K562 (cell line): ENCODE data around the gene LTA4H. TPM values are rescaled to one million over a fixed set of nuclear protein-coding genes. Genes with fewer than 3 reads are reported as not detected.

Experiments used
- CBX3 ChIP-seq, 2 experiments: IDR thresholded peaks; 1 replicate in 1 of 2; 2 replicates in 1 of 2; pipeline ENCODE4 v1.6.1; 2012; ENCODE audit warnings: inconsistent platforms in 2 of 2, low read length in 2 of 2, borderline replicate concordance in 1 of 2, control low read depth in 1 of 2
- DEAF1 ChIP-seq: fragments of 450-650 bp; formaldehyde crosslinking; IDR thresholded peaks from 2 replicates; pipeline ENCODE4 v1.4.0; 2020; ENCODE audit warnings: mild to moderate bottlenecking, moderate library complexity
- HIVEP1 ChIP-seq: fragments of 250-450 bp; sonication (Bioruptor Pico); IDR thresholded peaks from 2 replicates; pipeline ENCODE4 v1.4.0; 2020; ENCODE audit warnings: mild to moderate bottlenecking
- RAD21 ChIP-seq, 2 experiments: fragments of 250-450 bp in 1 of 2; fragments of 450-650 bp in 1 of 2; sonication (Bioruptor Pico) in 1 of 2; formaldehyde crosslinking in 1 of 2; IDR thresholded peaks in 1 of 2; conservative IDR thresholded peaks in 1 of 2; 2 replicates each; pipeline versions ENCODE4 v1.4.0 to v1.8.0; 2020 to 2022; ENCODE audit warnings: mild to moderate bottlenecking in 2 of 2, moderate library complexity in 1 of 2
- ZNF140 ChIP-seq: fragments of 250-450 bp; sonication (Bioruptor Pico); IDR thresholded peaks from 2 replicates; pipeline ENCODE4 v1.8.0; 2021; ENCODE audit warnings: moderate library complexity, mild to moderate bottlenecking, inconsistent platforms
- polyA plus RNA-seq, 8 experiments: library from polyadenylated mRNA; depleted of rRNA in 4 of 8; stranded (reverse) in 5 of 8; unstranded in 3 of 8; fragments of >200 nt; fragmentation: Nextera tagmentation in 2 of 8; fragmentation: Illumina TruSeq in 1 of 8; extraction: Ambion mirVana in 2 of 8; extraction: Trizol in 1 of 8; gene quantifications; 2 replicates each; pipeline versions ENCODE4 v1.2.1 to v1.2.3, GENCODE V29; 2011 to 2014; ENCODE audit warnings: inconsistent platforms in 1 of 8, missing spikeins in 1 of 8
- total RNA-seq, 7 experiments: library from RNA; depleted of rRNA in 6 of 7; stranded (reverse); fragments of >200 nt in 6 of 7; fragmentation: Illumina TruSeq in 2 of 7; extraction: Trizol in 2 of 7; gene quantifications; 2 replicates each; pipeline versions ENCODE4 v1.2.1 to v1.2.3, GENCODE V29; 2011 to 2021; ENCODE audit warnings: low replicate concordance in 1 of 7
- TF ChIP-seq, protein P1 (sequence below), 2 experiments: fragments of 450-650 bp; formaldehyde crosslinking in 1 of 2; IDR thresholded peaks; 2 replicates each; pipeline versions ENCODE4 v1.4.0 to v1.6.1; 2014 to 2020; ENCODE audit warnings: mild to moderate bottlenecking in 2 of 2, borderline replicate concordance in 1 of 2, low read depth in 1 of 2

Gene LTA4H
- total and polyA plus RNA-seq, 9 of the 15 experiments (the other 6 are each of a cell fraction or from before 2014, with no cell fraction given) = 25.2 to 58.1 (median 40.5) TPM

DNA sequence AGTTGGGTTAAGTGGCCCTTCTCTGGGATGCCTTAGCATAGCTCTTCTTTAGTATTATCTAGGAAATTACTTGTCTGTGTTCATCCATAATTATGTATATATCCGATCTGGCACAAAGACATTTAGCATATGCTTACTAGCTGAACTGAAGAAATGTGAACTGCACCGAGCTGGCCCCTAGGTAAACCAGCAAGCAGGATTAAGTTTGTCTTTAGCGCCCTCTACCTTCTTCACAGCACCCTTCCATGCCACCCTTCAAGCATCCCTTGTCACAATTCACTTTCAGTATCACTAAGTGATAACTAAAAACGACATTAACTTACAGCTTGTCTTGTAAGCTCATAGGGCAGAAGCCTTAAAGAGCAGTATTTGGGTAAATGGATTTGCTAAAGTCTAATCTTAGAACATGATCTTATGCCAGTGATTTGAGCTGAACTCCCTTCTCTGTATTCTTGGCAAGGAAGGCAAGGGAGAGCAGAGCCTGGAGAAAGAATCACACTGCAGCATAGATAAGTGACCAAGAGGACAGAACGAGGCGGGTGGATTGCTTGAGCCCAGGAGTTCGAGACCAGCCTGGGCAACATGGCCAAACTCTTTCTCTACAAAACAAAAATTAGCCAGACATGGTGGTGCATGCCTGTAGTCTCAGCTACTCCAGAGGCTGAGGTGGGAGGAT, 36.6 kb downstream of the LTA4H start (continued):
- TF ChIP-seq, protein P1, sequence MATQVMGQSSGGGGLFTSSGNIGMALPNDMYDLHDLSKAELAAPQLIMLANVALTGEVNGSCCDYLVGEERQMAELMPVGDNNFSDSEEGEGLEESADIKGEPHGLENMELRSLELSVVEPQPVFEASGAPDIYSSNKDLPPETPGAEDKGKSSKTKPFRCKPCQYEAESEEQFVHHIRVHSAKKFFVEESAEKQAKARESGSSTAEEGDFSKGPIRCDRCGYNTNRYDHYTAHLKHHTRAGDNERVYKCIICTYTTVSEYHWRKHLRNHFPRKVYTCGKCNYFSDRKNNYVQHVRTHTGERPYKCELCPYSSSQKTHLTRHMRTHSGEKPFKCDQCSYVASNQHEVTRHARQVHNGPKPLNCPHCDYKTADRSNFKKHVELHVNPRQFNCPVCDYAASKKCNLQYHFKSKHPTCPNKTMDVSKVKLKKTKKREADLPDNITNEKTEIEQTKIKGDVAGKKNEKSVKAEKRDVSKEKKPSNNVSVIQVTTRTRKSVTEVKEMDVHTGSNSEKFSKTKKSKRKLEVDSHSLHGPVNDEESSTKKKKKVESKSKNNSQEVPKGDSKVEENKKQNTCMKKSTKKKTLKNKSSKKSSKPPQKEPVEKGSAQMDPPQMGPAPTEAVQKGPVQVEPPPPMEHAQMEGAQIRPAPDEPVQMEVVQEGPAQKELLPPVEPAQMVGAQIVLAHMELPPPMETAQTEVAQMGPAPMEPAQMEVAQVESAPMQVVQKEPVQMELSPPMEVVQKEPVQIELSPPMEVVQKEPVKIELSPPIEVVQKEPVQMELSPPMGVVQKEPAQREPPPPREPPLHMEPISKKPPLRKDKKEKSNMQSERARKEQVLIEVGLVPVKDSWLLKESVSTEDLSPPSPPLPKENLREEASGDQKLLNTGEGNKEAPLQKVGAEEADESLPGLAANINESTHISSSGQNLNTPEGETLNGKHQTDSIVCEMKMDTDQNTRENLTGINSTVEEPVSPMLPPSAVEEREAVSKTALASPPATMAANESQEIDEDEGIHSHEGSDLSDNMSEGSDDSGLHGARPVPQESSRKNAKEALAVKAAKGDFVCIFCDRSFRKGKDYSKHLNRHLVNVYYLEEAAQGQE (IDR thresholded peaks at IDR 0.05; ENCODE audit: borderline replicate concordance) = peak; percentile 63
- TF ChIP-seq, protein P1 (CRISPR knock-in tag; IDR thresholded peaks at IDR 0.05; ENCODE audit: low read depth) = no peak
- TF ChIP-seq DEAF1 = peak; percentile 76
- no peak for TF ChIP-seq CBX3 (IDR thresholded peaks at IDR 0.05; ENCODE audit: borderline replicate concordance in 1 of 2, low read length in 2 of 2)
- no peak for TF ChIP-seq ZNF140 (CRISPR knock-in tag)
- TF ChIP-seq HIVEP1 (CRISPR knock-in tag) = no peak
- TF ChIP-seq RAD21 (CRISPR knock-in tag; conservative IDR thresholded peaks at IDR 0.05 in 1 of 2, IDR thresholded peaks at IDR 0.05 in 1 of 2) = peak; percentile 80
